ENCODE data around the gene HOXD8.

Gene HOXD8

GRCh38 chr2:176117162-176117822 lies 12.2 kb upstream of the HOXD8 start:
- TF ChIP-seq FOXM1 (IDR thresholded peaks at IDR 0.05; ENCODE audit: borderline replicate concordance) (no peak), SP1 (IDR thresholded peaks at IDR 0.05) (no peak), ELF4 (IDR thresholded peaks at IDR 0.05) (no peak), FOXK2 (IDR thresholded peaks at IDR 0.05) (no peak), TARDBP (IDR thresholded peaks at IDR 0.05) (no peak), L3MBTL2 (conservative IDR thresholded peaks at IDR 0.05) (no peak), LEF1 (IDR thresholded peaks at IDR 0.05; ENCODE audit: borderline replicate concordance) (no peak), FOXA1 (IDR thresholded peaks at IDR 0.05) (no peak)
- DNase-seq (ENCODE audit: extremely low spot score), result no peak
- POLR2A ChIA-PET, result no interaction called here
- CTCF ChIA-PET, result interaction anchor here (1.0 kb wide), 1 partner anchor 10 kb away, joined by 3 read pairs; no protein-coding TSS in a partner anchor

- TF ChIP-seq FOXA1 (IDR thresholded peaks at IDR 0.05) (no peak), HDGF (IDR thresholded peaks at IDR 0.05; ENCODE audit: borderline replicate concordance) (no peak), ELF4 (IDR thresholded peaks at IDR 0.05) (no peak), FOXM1 (IDR thresholded peaks at IDR 0.05; ENCODE audit: borderline replicate concordance) (no peak), FOXK2 (IDR thresholded peaks at IDR 0.05) (no peak), L3MBTL2 (conservative IDR thresholded peaks at IDR 0.05) (no peak), NFRKB (IDR thresholded peaks at IDR 0.05) (no peak), TARDBP (IDR thresholded peaks at IDR 0.05) (no peak), ARNT (IDR thresholded peaks at IDR 0.05) (no peak), CTBP1 (IDR thresholded peaks at IDR 0.05; ENCODE audit: borderline replicate concordance) (no peak), LEF1 (IDR thresholded peaks at IDR 0.05; ENCODE audit: borderline replicate concordance) (no peak), ZNF384 (IDR thresholded peaks at IDR 0.05) (no peak), SUZ12 (IDR thresholded peaks at IDR 0.05) (no peak), BHLHE40 (IDR thresholded peaks at IDR 0.05; ENCODE audit: borderline replicate concordance) (no peak), SP1 (IDR thresholded peaks at IDR 0.05) (no peak)
- TF ChIP-seq, protein P1, sequence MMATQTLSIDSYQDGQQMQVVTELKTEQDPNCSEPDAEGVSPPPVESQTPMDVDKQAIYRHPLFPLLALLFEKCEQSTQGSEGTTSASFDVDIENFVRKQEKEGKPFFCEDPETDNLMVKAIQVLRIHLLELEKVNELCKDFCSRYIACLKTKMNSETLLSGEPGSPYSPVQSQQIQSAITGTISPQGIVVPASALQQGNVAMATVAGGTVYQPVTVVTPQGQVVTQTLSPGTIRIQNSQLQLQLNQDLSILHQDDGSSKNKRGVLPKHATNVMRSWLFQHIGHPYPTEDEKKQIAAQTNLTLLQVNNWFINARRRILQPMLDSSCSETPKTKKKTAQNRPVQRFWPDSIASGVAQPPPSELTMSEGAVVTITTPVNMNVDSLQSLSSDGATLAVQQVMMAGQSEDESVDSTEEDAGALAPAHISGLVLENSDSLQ (IDR thresholded peaks at IDR 0.05), result no peak
- DNase-seq (ENCODE audit: extremely low spot score), result no peak
- POLR2A ChIA-PET, result no interaction called here
- CTCF ChIA-PET, result interaction anchor here (1.0 kb wide), 1 partner anchor 9 kb away, joined by 3 read pairs; no protein-coding TSS in a partner anchor
These were observed 11.6 kb upstream of the HOXD8 start for GRCh38 chr2:176117823-176118371.

- CTCF ChIA-PET, result no interaction called here
- TF ChIP-seq HDGF (IDR thresholded peaks at IDR 0.05; ENCODE audit: borderline replicate concordance), result no peak
- TF ChIP-seq ZNF384 (IDR thresholded peaks at IDR 0.05), result no peak
- no peak for TF ChIP-seq ARNT (IDR thresholded peaks at IDR 0.05)
- POLR2A ChIA-PET, result no interaction called here
- DNase-seq (ENCODE audit: extremely low spot score), result no peak
These were observed 10.7 kb upstream of the HOXD8 start for GRCh38 chr2:176118601-176119339.

DNA sequence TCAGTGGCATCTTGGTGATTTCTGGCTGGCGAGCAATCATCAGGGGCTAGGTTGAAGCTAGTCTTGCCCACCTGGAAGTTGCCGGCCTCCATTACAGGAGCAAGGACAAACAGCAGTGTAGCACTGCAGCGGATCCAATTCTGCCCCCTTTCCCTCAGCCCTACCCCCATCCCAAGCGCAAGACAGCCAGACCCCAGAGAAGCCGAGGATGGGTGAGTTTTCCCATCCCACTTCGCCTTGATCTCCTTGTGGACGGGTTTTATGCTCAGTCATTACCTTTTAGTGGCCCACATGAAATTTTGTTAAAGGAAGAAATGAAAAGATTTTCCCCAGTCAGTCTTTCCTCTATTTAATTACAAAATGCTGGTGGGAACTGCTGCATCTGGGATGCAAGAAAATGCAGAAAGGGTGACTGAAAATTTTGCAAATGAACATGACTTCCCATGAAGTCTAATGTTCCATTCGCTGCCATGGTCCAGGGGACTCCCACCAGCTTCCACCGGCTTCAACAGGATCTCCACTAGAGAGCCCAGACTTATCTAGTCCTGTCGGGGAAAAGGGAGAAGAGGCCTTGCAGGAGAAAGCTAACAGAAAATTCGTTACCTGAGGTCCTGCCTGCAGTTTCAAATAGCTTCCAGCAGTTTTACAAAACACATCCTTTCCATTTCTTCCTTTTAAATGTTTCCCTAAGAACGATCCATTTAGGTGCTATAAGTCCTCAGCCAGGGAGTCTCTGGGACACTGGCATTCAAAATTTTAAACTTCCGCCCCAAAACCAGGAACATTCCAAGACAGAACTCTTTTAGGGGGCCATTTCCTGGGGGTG lies 8.9 kb upstream of the HOXD8 start:
- ChIA-PET POLR2A (interaction anchor here (0.5 to 1.5 kb wide), 4 partner anchors 11 to 1144 kb away, joined by 3 to 5 read pairs (median 3); partner anchors contain the start of gene NFE2L2), CTCF (no interaction called here)
- no peak for DNase-seq (ENCODE audit: extremely low spot score)
- TF ChIP-seq NFRKB (IDR thresholded peaks at IDR 0.05) (no peak), HDGF (IDR thresholded peaks at IDR 0.05; ENCODE audit: borderline replicate concordance) (no peak), ARNT (IDR thresholded peaks at IDR 0.05) (no peak), L3MBTL2 (conservative IDR thresholded peaks at IDR 0.05) (no peak), SP1 (IDR thresholded peaks at IDR 0.05) (no peak), FOXA1 (IDR thresholded peaks at IDR 0.05) (no peak), ELF4 (IDR thresholded peaks at IDR 0.05) (no peak), BHLHE40 (IDR thresholded peaks at IDR 0.05; ENCODE audit: borderline replicate concordance) (no peak), LEF1 (IDR thresholded peaks at IDR 0.05; ENCODE audit: borderline replicate concordance) (no peak), CTBP1 (IDR thresholded peaks at IDR 0.05; ENCODE audit: borderline replicate concordance) (no peak), FOXK2 (IDR thresholded peaks at IDR 0.05) (no peak), SUZ12 (IDR thresholded peaks at IDR 0.05) (no peak)
- TF ChIP-seq, protein P1 (IDR thresholded peaks at IDR 0.05), result no peak

GRCh38 chr2:176121190-176122051 lies 8.1 kb upstream of the HOXD8 start:
- TF ChIP-seq FOXK2 (IDR thresholded peaks at IDR 0.05), result no peak
- no peak for TF ChIP-seq FOXM1 (IDR thresholded peaks at IDR 0.05; ENCODE audit: borderline replicate concordance)
- TF ChIP-seq, protein P1 (IDR thresholded peaks at IDR 0.05), result no peak
- TF ChIP-seq LEF1 (IDR thresholded peaks at IDR 0.05; ENCODE audit: borderline replicate concordance), result no peak
- no peak for TF ChIP-seq TARDBP (IDR thresholded peaks at IDR 0.05)
- TF ChIP-seq L3MBTL2 (conservative IDR thresholded peaks at IDR 0.05), result no peak
- no peak for TF ChIP-seq NFRKB (IDR thresholded peaks at IDR 0.05)
- TF ChIP-seq ARNT (IDR thresholded peaks at IDR 0.05), result no peak
- TF ChIP-seq ZNF384 (IDR thresholded peaks at IDR 0.05), result no peak
- no peak for TF ChIP-seq ELF4 (IDR thresholded peaks at IDR 0.05)
- no peak for TF ChIP-seq CTBP1 (IDR thresholded peaks at IDR 0.05; ENCODE audit: borderline replicate concordance)
- TF ChIP-seq FOXA1 (IDR thresholded peaks at IDR 0.05), result no peak
- no peak for TF ChIP-seq HDGF (IDR thresholded peaks at IDR 0.05; ENCODE audit: borderline replicate concordance)
- TF ChIP-seq BHLHE40 (IDR thresholded peaks at IDR 0.05; ENCODE audit: borderline replicate concordance), result no peak
- no peak for TF ChIP-seq SP1 (IDR thresholded peaks at IDR 0.05)
- TF ChIP-seq SUZ12 (IDR thresholded peaks at IDR 0.05), result no peak
- ChIA-PET POLR2A (interaction anchor here (1.5 kb wide), 1 partner anchor 16 kb away, joined by 5 read pairs; no protein-coding TSS in a partner anchor), CTCF (no interaction called here)
- no peak for DNase-seq (ENCODE audit: extremely low spot score)
